Measurements from ENCODE around the gene TACC3.

The TACC3 gene

DNA sequence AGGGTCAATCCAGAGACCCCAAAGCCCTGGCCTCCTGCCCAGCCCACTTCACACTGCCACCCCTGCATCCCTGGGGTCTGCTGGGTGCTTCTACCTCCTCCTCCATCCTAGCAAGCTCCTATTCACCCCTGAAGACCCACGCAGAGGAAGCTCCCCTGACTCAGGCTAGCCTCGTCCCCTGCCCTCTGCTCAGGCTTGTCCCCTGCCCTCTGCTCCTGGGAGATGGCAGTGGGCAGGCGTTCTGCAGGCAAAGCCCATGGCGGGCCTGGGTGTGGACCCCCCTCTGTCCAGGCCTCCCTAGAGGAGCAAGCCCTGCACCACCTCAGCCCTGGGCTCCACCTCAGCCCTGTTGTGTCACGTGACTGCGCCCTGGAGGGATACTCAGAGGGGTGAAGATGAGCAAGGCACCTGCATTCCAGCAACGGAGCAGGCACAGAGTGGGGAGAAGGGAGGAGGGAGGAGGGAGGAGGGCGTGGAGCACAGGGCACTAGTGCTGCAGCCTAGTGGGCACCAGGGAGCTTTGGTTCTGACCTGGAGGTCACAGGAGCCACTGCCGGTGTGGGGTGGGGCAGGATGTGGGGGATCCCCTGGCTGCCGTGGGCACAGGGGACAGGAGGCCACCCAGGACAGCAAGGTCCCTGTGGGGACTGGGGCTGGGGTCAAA is 44.2 kb downstream of the TACC3 start:
- DNase-seq, result no peak
- intact Hi-C loops (cut with DNase I), result no loop called here

DNA sequence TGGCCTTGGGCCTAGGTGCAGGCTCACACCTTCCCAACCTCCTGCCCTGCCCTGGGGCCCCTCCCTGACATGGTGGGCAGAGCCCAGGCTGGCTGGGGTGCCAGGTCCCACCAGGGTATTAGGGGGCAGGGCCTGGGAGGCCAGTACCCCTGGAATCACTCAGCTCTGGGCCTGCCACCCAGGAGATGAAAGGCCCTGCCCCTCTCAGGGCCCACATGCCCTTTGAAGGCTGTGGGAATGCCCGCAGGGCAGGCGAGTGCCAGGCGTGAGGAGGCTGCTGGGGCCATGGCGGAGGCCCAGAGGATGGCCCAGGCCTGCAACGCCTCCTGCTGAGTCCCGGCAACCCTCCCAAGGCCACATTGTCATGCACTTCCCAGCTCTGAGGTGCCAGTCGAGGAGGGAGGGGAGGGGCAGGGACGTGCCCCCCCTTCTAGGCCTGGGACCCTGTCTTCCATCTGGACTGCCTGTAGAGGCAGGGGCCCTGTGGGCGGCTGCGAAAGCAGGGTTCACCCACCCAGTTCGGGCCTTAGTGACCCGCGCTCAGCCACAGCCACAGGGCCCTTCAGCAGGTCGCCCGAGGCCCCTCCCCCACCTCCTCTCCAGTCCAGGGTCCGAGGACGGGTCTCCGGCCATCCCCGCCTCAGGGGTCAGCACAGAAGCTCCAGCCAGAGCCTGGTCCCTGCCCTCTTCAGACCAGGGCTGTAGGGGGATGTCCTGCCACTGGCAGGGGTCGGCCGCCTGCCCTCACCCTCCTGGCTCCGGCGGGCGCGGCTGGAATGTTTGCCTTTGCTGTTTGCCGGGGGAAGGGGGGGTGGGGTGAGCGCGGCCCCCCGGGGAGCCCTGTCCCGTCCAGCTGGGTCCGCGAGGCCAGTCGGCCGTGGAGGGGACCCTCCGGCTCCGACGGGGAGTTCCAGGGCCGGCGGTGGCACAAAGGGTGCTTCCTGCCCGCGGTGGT is 45.1 kb downstream of the TACC3 start:
- intact Hi-C loops (cut with DNase I), result no loop called here
- peak in 2 of 42 donors; percentile 35 to 37 for DNase-seq

DNA sequence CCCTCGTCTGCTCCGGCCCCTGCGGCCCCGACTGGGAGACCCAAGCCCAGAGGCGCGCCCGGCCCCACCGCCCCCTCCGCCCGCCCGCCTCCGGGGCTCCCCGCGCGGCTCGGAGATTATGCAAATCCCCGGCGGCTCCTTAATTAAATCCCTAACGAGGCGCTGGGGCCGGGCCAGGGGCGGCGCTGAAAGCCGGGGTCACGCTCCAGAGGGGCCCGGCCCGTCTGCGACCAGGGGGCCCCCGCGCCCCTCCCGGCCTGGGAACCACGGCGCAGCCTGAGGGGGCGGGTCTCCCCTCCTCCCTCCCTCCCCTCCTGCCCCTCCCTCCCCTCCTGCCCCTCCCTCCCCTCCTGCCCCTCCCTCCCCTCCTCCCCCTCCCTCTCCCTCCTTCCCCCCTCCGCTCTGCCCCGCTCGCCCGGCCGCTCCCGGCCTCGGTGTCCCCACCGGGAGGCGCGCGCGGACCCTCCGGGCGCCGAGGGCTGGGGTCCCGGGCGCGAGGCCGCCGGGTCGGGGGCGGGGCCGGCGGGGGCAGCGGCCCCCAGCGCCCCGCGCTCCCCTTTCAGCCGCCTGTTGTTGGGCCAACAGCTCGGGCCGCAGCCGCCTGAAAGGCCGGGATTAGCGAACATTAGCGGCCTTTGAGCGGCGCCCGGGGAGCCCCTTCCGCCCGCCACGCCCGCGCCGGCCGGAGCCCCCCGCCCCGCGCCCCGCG is 45.9 kb downstream of the TACC3 start:
- DNase-seq, result peak in 16 of 42 donors; percentile 12 to 71 (median 48)
- intact Hi-C loops (cut with DNase I), result no loop called here

DNA sequence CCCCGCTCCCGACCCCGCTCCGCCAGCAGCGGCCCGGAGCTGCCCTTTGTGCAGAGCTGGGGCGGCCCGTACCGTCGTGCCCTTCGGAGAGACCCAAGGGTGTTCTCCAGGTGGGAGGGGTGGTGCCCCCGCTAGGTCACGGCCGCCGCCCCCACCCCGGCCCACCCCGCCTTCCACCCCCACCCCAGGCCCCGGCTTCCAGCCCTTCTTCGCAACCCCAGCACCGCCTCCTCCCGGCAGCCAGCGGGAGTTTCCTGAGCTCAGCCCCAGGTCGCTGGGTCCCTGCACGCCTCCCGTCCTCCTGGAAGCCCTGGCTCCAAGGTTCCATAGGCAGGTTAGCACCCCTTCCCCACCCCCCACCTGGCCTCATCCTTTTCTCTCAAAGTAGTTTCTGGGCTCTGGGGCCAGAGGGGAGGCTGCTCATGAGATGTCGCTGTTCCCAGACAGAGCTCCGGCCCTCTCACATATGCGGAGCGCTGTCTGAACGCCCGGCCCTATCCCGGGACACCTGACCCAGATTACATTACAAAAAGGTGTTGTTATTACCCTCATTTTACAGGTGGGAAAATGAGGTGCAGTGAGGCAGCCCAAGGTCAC is 46.5 kb downstream of the TACC3 start:
- DNase-seq, result peak in 1 of 42 donors; percentile 22

DNA sequence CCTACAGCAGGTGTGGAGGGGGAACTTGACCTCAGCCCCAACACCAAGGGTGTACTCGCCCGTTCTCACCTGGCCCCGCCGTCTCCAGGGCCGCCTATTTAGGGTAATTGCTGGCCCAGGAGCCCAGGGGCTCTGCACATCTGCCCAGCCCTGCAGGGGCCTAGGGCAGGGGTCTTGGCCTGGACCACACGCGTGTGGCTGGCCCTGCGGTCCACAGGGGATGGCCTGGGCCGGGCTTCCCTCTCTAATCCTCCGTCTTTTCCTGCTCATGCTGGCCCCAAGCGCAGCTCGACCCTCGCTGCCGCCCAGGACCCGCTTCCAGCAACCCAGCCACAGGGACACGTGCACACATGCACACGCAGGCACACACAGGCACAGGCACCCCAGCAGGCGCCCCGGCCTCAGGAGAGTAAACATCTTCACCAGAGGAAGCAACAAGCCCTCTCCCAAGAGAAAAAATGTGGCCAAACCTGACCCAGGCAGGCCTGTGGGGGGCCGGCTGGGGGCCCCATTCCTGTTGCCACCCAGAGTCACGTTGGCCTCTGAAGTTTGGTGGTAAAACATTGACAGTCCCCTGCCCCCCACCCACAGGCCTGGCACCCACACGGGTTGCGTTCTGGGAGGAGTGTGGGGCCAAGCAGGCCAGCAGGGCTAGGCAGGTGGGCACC is 47.2 kb downstream of the TACC3 start:
- no peak for DNase-seq

More for the DNA sequence above, 46.5 kb downstream of the TACC3 start:
- intact Hi-C loops (cut with DNase I), result no loop called here

DNA sequence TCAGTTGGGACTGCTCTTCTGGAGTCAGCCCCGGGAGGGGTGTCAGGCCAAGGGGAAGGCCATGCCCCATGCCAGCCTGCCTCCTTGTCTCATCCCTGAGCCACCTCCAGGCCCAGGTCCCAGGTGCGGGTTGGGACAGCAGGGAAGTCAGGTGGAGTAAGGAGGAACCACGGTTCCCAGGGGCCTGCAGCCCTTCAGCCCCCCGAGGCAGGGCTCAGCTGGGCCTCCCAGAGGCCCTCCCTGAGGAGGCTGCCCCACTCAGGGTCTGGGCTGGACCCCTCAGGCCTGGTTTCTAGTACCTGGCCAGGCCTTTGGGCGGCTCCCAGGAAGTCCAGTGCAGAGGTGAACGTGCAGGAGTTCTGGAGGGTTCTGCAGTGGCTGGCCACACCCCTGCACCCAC is 48.4 kb downstream of the TACC3 start:
- no peak for DNase-seq
- intact Hi-C loops (cut with DNase I), result no loop called here

More for the DNA sequence above, 47.2 kb downstream of the TACC3 start:
- intact Hi-C loops (cut with DNase I), result no loop called here

DNA sequence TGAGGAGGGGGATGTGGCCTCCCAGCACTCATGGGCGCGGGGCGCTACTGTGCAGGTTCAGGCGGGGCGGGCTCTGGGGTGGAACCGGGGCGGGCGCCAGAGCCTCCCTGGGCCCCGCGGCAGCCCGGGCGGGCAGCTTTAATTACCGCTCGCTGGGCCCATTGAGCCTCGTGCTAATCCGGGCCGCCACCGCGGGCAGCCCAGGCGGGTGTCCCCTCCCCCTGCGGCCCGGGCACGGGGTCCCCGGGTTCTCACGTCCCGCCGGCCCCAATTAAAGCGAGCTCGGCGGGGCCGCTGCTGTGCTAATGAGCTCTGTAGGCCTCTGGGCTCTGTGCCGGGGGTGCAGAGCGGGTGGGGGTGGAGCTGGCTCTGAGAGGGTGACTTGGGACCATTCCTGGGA is 48.9 kb downstream of the TACC3 start:
- intact Hi-C loops (cut with DNase I), result no loop called here
- peak in 27 of 42 donors; percentile 19 to 82 (median 54) for DNase-seq

DNA sequence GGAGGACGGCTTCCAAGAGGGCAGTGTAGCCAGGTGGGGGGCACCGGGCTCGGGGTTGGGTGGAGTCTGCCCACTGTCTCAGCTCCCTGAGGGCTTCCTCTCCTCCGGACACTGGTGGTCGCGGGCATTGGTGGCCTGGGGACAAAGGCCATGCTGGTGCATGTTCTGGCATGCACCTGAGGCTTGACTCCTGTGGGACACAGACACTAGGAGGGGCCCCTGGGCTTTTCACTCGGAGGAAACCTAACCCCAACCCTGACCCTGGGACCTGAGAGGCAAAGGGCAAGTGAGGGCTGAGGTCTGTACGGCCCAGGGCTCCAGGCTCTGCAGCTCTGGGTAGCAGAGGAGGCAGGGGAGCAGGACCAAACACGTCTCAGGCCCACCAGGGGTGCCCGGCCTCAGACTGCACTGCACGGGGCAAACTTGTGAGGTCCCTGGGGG is 49.5 kb downstream of the TACC3 start:
- no peak for DNase-seq
- intact Hi-C loops (cut with DNase I), result no loop called here

DNA sequence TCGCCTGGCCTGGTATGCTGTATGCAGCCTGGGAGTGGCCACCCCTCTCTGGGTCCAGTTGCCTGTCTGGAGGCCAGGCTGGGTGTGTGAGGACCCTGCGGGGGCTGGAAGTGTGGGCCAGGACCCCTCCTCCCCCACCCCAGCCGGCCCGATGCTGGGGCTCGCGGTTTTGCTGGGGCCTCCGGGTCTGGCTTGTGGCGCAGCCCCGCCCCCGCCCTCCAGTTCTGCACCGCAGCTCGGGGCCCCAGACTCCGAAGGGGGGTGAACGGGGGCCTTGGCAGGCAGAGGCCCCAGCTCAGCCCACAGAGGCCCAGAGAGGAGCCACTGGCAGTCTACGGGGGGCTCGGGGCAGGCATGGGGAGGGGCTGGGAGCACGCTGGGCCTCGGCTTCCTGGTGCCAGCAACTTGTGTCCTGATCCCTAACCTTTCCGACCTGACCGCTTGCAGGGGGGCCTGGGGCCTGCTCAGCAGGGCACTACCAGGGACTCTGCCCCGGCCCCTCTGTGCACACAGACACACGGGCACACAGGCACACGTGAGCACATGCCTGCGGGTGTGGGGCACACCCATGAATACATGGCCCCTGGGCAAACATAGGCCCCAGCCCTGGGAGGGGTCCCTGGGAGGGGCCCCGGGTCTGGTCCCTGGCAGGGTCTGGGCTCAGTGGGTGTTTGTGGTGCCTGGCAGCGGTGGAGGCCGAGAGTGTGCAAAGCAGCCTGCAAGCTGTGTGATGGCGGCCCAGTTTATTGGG is 50.4 kb downstream of the TACC3 start:
- DNase-seq, result no peak
- intact Hi-C loops (cut with DNase I), result no loop called here

DNA sequence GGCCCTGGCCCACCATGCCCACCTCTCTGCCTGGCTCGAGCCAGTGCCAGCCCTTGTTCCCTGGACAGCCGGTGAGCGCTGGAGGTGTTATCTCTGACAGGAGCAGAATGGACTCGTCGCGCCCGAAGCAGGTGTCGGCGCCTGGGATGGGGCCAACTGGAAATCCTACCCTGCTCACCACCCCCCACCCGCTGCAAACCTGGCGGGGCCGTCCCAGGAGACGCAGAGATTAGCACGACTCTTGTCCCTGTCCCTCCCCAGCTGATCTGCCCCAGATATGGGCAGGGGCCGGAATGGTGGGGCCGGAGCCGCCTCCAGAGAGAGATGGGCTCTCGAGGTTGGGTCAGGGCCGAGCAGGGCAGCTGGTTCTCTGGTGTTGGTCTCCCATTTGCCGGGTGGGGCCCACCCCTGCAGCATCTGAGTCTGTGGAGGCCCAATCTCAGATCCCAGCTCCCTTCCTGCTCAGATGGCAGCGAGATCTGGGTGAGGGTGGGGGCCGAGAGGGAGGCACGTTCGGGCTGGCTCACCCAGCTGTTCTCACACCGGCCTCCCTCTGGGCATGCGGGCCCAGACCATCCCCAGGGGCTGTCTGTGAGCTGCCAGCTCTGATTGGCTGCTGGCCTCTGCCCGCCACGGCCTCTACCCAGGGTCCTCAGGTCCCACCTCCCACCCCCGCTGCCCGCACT is 51.7 kb downstream of the TACC3 start:
- no peak for DNase-seq
- intact Hi-C loops (cut with DNase I), result no loop called here

DNA sequence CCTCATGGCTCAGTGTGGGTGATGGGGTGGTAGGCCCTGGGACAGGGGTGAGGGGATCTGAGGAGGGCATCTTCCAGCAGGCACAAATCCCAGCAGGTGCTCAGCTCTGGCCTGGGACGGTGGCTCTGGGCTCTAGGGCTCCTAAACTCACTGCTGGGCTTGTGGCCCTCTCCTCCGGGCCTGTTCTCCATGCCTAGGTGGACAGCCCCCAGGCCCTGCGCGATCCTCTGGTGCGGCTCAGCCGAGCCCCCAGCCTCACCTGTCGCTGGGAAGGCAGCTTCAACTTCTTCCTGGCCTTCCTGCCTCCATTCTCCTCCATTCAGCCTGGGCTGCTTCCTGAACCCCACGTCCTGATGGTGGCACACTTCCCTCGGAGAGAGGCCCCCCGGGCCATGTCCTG is 52.4 kb downstream of the TACC3 start:
- no peak for DNase-seq
- intact Hi-C loops (cut with DNase I), result no loop called here

DNA sequence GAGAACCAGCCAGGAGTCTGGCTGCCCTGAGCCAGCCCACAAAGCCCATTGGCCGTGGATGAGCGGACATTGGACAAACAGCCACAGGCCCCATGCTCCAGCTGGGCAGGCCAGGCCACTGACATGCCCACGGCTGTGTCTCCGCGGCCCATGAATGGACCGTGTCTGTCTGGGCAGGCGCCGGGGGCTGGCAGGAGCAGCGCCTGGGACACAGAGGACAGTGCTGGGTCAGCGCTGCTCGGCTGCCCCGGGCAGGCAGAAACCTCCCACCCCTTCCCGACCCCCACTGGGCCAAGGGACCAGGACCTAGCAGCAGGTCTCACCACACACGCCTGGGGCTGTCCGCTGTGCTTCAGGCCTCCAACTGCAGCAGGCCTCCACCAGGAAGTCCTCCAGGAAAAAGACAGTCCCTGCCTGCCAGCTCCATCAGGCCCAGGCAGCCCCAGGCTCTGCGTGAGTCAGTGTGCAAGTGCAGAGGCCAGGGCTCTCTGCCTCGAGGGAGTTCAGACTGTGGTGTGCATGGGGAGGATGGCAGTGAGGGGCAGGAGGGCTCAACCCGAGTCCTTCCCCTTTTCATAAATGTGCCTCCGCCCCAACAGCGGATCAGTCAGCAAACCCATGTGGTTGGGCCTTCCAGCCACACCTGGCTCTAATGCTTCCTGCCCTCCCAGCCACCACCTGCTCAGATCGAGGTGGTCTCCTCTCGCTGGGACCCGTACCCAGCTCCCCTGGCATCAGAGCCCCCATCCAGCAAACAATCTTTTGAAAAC is 54.6 kb downstream of the TACC3 start:
- intact Hi-C loops (cut with DNase I), result no loop called here
- DNase-seq, result peak; percentile 31 to 86 (median 70)

DNA sequence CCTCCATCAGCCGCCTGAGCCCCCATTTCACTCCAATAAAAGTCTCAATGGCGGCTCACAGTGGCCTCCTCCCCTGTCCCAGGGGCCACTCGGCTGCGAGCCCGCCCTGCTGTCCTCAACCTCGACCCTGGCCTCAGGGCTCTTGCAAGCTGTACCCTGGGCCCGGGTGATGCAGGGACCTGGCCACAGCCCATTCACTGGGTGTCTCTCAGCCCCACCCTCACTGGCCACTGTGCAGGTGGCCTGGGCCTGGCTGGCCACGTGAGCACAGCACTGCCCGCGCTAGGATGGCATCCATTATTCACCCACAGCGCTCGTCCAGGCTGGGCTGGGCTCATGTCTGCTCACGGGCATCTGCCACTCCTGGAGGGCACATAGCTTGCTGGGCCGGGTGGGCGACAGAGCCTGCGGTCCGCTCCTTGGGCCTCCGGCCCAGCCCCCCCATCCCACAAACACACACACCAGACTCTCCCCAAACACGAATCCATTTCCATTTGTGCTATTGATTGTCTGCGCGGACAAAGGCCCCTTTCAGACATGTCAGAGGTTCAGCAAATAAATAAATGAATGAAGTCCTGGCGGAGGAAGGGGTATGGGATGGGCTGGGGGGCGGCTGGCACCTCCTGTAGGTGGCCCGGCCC is 55.3 kb downstream of the TACC3 start:
- DNase-seq, result peak in 3 of 42 donors; percentile 34 to 48 (median 41)

DNA sequence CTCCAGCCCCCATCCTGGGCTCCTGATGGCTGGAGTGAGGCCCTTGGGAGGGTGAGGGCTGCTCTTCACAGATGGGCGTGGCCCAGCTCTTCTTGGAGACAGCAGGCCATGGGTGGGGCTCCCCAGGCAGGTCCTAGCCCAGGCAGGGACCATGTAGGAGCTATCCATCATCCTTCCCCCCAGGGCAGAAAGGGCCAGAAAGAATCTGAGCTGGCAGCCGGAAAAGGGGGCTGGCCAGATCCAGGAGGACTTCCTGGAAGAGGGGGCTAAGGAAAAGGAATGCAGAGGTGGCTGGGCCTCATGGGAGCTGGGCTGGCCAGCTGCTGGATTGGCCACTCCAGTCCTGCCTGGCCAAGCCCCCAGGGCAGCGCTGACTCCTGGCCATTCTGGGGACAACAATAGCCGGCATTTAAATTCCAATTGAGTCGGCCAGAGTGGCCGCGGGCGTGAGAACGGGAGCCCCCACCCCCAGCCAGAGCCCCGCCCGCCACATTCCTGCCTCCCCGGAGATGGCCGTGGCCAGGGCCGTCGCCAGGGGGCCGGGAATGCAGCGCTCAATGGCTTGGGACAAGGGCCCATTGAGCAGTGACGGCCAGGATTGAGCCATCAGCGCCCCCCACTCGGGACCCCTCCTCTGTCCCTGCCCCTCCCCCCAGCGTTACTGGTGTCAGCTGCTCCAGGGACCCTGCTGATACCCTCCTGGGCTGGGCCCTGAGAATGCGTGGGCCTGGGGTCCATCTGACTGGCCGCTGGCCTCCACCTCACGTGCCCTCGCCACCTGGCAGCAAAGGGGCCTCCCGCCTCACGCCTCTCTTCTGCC is 56.7 kb downstream of the TACC3 start:
- DNase-seq, result peak in 33 of 42 donors; percentile 10 to 83 (median 54)
- intact Hi-C loops (cut with DNase I), result no loop called here

More for the DNA sequence above, 55.3 kb downstream of the TACC3 start:
- intact Hi-C loops (cut with DNase I), result no loop called here
